GM18526 (cell line): ENCODE data around the gene RYR3.

Experiments used
- POLR2A ChIP-seq: IDR thresholded peaks from 3 replicates; pipeline ENCODE4 v1.6.1; 2011; ENCODE audit not compliant: insufficient read length; ENCODE audit errors: extremely low read depth

RYR3 gene

GRCh38 chr15:33831646-33832045 is 520.9 kb downstream of the RYR3 start:
- TF ChIP-seq POLR2A = no peak

- no peak for TF ChIP-seq POLR2A
Observed at GRCh38 chr15:33834892-33835743, 524.4 kb downstream of the RYR3 start.

- TF ChIP-seq POLR2A = no peak
Observed at GRCh38 chr15:33837294-33837693, 526.5 kb downstream of the RYR3 start.

- TF ChIP-seq POLR2A = no peak
Observed at GRCh38 chr15:33839540-33839939, 528.8 kb downstream of the RYR3 start.

GRCh38 chr15:33840615-33841014 is 529.8 kb downstream of the RYR3 start:
- no peak for TF ChIP-seq POLR2A

- TF ChIP-seq POLR2A = no peak
Observed at GRCh38 chr15:33844186-33844585, 533.4 kb downstream of the RYR3 start.

GRCh38 chr15:33844597-33844996 is 533.8 kb downstream of the RYR3 start:
- TF ChIP-seq POLR2A = no peak

GRCh38 chr15:33846142-33846541 is 535.4 kb downstream of the RYR3 start:
- no peak for TF ChIP-seq POLR2A

GRCh38 chr15:33846862-33847261 is 536.1 kb downstream of the RYR3 start:
- TF ChIP-seq POLR2A = no peak

- TF ChIP-seq POLR2A = no peak
Observed at GRCh38 chr15:33848011-33848410, 537.2 kb downstream of the RYR3 start.

- TF ChIP-seq POLR2A = no peak
Observed at GRCh38 chr15:33851079-33851478, 540.3 kb downstream of the RYR3 start.

- TF ChIP-seq POLR2A = no peak
Observed at GRCh38 chr15:33852094-33852493, 541.3 kb downstream of the RYR3 start.

- no peak for TF ChIP-seq POLR2A
Observed at GRCh38 chr15:33852570-33852969, 541.8 kb downstream of the RYR3 start.

GRCh38 chr15:33857726-33858125 is 547.0 kb downstream of the RYR3 start:
- no peak for TF ChIP-seq POLR2A

GRCh38 chr15:33858836-33859235 is 548.1 kb downstream of the RYR3 start:
- TF ChIP-seq POLR2A = no peak

- TF ChIP-seq POLR2A = no peak
Observed at GRCh38 chr15:33859992-33860545, 549.3 kb downstream of the RYR3 start.

- TF ChIP-seq POLR2A = no peak
Observed at GRCh38 chr15:33860754-33861153, 550.0 kb downstream of the RYR3 start.
